VCaP (cell line): ENCODE measurements around the gene HDAC4.

Experiments used
- H3K27ac ChIP-seq: fragments of 450-650 bp; 2 replicates; pipeline ENCODE4 v1.5.1; 2017
- CTCF ChIP-seq: fragments of 450-650 bp; conservative IDR thresholded peaks from 2 replicates; pipeline ENCODE4 v1.5.1; 2017; ENCODE audit warnings: mild to moderate bottlenecking, moderate library complexity

The HDAC4 gene

DNA sequence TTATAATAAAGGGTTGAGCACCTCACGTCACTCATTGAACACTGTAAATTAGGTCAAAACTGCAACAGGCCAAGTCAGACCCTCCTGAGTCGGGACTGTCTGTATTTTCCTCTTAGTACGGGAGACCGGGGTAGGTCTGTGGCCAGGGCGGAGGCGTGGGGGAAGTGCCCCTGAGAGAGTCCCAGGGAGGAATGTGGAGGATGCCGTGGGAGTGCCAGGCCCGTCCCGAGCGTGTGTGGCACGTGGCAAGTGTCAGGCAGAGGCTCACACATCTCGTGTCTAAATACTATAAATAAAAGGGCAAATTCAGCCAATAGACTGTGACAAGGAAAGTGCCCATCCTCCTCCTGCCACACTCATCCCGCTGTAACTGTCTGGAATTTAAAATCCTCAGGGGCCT, 6.3 kb upstream of the HDAC4 start:
- no peak overlapping the region for H3K27ac ChIP-seq
- no peak for TF ChIP-seq CTCF

GRCh38 chr2:239406316-239406995, 5.6 kb upstream of the HDAC4 start:
- no peak for TF ChIP-seq CTCF
- no peak overlapping the region for H3K27ac ChIP-seq

- H3K27ac ChIP-seq: no peak overlapping the region
- TF ChIP-seq CTCF: no peak
Measured at GRCh38 chr2:239405071-239405470, 4.3 kb upstream of the HDAC4 start.

GRCh38 chr2:239402666-239403065, 1.8 kb upstream of the HDAC4 start:
- no peak overlapping the region for H3K27ac ChIP-seq
- TF ChIP-seq CTCF: no peak

- no peak for TF ChIP-seq CTCF
- H3K27ac ChIP-seq: peak overlapping the region; percentile 94
Measured at GRCh38 chr2:239401881-239402233, 1.0 kb upstream of the HDAC4 start.

DNA sequence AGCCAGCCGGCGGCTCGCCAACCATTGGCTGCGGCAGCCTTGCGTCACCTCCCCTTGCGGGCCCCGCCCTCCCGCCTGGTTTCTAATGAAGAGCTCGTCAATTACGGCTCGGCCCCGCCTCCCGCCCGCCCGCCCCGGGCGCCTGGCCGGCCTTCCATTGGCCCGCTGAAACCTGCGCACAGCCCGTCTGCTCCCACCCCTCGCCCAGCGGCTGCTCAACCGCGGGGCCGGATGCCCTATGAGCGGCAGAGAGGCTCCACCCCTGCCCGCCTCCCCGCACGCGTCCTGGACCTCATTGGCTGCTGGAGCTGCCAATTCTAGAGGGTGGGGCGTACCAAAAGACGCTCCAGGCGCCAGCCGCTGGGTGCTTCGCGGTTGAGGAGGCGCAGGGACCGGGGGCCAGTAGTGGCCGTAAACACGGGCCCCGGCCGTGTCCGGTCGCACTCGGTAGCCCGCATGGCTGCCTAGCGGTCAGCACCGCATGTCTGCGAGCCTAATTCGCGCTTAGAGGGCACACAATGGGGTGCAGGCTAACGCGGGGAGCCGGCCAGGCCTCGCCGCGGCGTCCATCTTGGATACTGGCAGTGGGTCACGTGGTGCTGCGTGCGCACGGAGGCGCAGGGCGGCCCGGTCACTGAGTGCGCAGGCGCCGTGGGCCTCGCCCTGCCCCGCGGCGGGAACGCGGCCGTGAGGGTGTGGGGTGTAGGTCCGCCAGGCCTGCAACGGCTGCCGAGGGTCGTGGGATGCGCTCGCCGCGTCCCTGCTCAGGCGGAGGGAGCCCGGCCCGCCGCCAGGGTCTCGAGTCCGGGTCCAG, 454 bp upstream of the HDAC4 start:
- no peak for TF ChIP-seq CTCF
- H3K27ac ChIP-seq: peak overlapping the region; percentile 94

DNA sequence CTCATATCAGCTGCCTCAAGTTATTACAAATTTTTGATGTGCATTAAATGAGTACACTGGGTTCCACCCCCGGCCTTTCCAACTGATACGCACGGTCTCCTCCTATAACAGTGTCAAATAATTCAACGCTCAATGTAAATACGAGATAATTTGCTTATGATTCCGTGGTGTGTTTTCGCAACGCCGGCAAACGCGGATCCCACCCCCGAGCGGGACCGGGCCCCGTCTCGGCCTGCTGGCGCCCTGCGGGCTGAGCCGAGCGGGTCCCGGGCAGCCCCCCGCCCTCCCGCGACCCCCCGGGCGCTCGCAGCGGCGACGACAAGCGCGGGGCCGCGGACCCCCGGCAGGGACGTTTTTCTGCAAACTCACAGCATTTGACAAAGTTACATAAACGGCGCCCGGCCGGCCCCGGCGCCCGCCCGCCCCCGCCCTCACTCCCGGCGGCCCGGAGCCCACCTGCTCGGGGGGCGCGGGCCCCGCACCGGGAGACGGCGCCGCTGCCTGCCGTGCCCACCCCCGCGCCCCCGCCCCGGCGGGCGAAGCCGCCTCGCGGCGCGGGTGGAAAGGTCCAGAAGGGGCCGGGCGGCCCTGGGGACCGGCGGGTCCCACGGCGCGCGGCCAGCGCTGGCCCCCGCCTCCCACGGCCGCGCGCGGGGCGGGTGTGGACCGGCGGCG, 762 bp downstream of the HDAC4 start:
- no peak for TF ChIP-seq CTCF
- peak overlapping the region; percentile 94 for H3K27ac ChIP-seq
